Esophagus muscularis mucosa (tissue), 3 donors: Measurements from ENCODE around the gene RTEL1.

Source experiments
- POLR2AphosphoS5 ChIP-seq, 2 donors: sonication (generic); formaldehyde crosslinking; IDR thresholded peaks; one replicate each; pipeline ENCODE4 v1.6.1; 2017; ENCODE audit warnings: antibody characterized with exemption in 2 of 2
- TF ChIP-seq, protein P1 (sequence below), 3 experiments: fragments of 200-600 bp in 2 of 3; fragments of 450-650 bp in 1 of 3; sonication (generic) in 2 of 3; IDR thresholded peaks; one replicate each; pipeline ENCODE4 v1.5.1; 2017 to 2019; ENCODE audit warnings: antibody characterized with exemption in 3 of 3, mild to moderate bottlenecking in 2 of 3, moderate library complexity in 1 of 3

DNA sequence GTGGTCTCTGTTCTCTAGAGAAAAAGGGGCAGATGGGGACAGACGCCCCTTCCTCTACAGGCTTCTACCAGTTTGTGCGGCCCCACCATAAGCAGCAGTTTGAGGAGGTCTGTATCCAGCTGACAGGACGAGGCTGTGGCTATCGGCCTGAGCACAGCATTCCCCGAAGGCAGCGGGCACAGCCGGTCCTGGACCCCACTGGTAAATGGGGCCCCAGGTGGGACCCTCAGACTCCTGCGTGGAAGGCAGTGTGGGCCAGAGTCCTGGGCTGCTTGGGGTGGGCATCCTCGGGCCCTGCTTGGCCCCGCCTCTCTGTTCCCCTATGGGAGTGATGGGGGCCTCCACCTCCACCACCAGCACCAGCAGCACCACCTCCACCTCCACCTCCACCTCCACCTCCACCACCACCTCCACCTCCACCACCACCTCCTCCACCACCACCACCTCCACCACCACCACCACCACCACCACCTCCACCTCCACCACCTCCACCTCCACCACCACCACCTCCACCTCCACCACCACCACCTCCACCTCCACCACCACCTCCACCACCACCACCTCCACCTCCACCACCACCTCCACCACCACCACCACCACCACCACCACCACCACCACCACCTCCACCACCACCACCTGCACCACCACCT is 35.1 kb downstream of the RTEL1 start:
- TF ChIP-seq, protein P1, sequence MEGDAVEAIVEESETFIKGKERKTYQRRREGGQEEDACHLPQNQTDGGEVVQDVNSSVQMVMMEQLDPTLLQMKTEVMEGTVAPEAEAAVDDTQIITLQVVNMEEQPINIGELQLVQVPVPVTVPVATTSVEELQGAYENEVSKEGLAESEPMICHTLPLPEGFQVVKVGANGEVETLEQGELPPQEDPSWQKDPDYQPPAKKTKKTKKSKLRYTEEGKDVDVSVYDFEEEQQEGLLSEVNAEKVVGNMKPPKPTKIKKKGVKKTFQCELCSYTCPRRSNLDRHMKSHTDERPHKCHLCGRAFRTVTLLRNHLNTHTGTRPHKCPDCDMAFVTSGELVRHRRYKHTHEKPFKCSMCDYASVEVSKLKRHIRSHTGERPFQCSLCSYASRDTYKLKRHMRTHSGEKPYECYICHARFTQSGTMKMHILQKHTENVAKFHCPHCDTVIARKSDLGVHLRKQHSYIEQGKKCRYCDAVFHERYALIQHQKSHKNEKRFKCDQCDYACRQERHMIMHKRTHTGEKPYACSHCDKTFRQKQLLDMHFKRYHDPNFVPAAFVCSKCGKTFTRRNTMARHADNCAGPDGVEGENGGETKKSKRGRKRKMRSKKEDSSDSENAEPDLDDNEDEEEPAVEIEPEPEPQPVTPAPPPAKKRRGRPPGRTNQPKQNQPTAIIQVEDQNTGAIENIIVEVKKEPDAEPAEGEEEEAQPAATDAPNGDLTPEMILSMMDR (IDR thresholded peaks at IDR 0.05) = no peak
- TF ChIP-seq POLR2AphosphoS5 (IDR thresholded peaks at IDR 0.05) = no peak
